CD4-positive, CD25-positive, alpha-beta regulatory T cell (primary cell): ENCODE measurements around the gene GDPD4. TPM values are rescaled to one million over a fixed set of nuclear protein-coding genes. Genes with fewer than 3 reads are reported as not detected.

Experiments
- ATAC-seq, 2 donors: fragments of 150-1000 bp; cut with Tn5 transposase; one replicate each; pipeline ENCODE4 v1.10.0; 2021; ENCODE audit warnings: low read depth in 2 of 2, moderate number of reproducible peaks in 2 of 2, moderate library complexity in 1 of 2
- DNase-seq, 3 donors: peaks; one replicate each; pipeline versions ENCODE4 v3.0.0 to v3.0.0-alpha.2; 2012 to 2022; ENCODE audit warnings: mixed read lengths in 1 of 3
- H3K27ac ChIP-seq: one replicate; pipeline ENCODE4 v1.7.0; 2013; ENCODE audit warnings: mild to moderate bottlenecking, low read length; ENCODE audit not compliant: insufficient read depth, poor library complexity, severe bottlenecking
- H3K27me3 ChIP-seq: one replicate; pipeline ENCODE4 v1.7.0; 2013; ENCODE audit warnings: low read length; ENCODE audit not compliant: control insufficient read depth, insufficient read depth
- H3K36me3 ChIP-seq: one replicate; pipeline ENCODE4 v1.7.0; 2013; ENCODE audit warnings: mild to moderate bottlenecking, low read length, moderate library complexity; ENCODE audit not compliant: control insufficient read depth, insufficient read depth
- H3K4me1 ChIP-seq: 2 replicates; pipeline ENCODE4 v1.7.0; 2013; ENCODE audit warnings: mild to moderate bottlenecking, low read length; ENCODE audit not compliant: insufficient read depth, control insufficient read depth, poor library complexity, severe bottlenecking
- H3K4me3 ChIP-seq: one replicate; pipeline ENCODE4 v1.7.0; 2013; ENCODE audit warnings: low read depth, mild to moderate bottlenecking, low read length, moderate library complexity
- H3K9me3 ChIP-seq, 2 experiments: 1 replicate in 1 of 2; 2 replicates in 1 of 2; pipeline ENCODE4 v1.7.0; 2013; ENCODE audit warnings: low read length in 2 of 2, mild to moderate bottlenecking in 1 of 2, moderate library complexity in 1 of 2; ENCODE audit not compliant: control insufficient read depth in 2 of 2
- H3K27ac Mint-ChIP-seq, 3 donors: one replicate each; pipeline ENCODE4 v1.8.0; 2020 to 2022; ENCODE audit warnings: mild to moderate bottlenecking in 3 of 3, mixed read lengths in 3 of 3, moderate library complexity in 2 of 3
- H3K27me3 Mint-ChIP-seq: one replicate; pipeline ENCODE4 v1.8.0; 2022; ENCODE audit warnings: mild to moderate bottlenecking, mixed read lengths
- H3K36me3 Mint-ChIP-seq: one replicate; pipeline ENCODE4 v1.8.0; 2020; ENCODE audit warnings: mixed read lengths
- H3K4me1 Mint-ChIP-seq, 4 donors: one replicate each; pipeline ENCODE4 v1.8.0; 2020 to 2022; ENCODE audit warnings: mixed read lengths in 4 of 4, mild to moderate bottlenecking in 1 of 4
- H3K4me3 Mint-ChIP-seq, 4 donors: one replicate each; pipeline ENCODE4 v1.8.0; 2020 to 2022; ENCODE audit warnings: mild to moderate bottlenecking in 4 of 4, mixed read lengths in 4 of 4, moderate library complexity in 3 of 4
- H3K9me3 Mint-ChIP-seq, 7 donors: one replicate each; pipeline ENCODE4 v1.8.0; 2020 to 2022; ENCODE audit warnings: mixed read lengths in 7 of 7, mild to moderate bottlenecking in 3 of 7, moderate library complexity in 2 of 7
- polyA plus RNA-seq, 4 donors: library from polyadenylated mRNA; unstranded; fragments of 300-500 nt; fragmentation: Illumina TruSeq; gene quantifications; one replicate each; pipeline ENCODE4 v1.2.3, GENCODE V29; 2021
- total RNA-seq: library from RNA; stranded (reverse); gene quantifications from one replicate; pipeline ENCODE4 v1.2.3, GENCODE V29; 2022

The GDPD4 gene
- total and polyA plus RNA-seq, 5 donors from 2014 or later = not detected

GRCh38 chr11:77276271-77276670 lies 25.2 kb downstream of the GDPD4 start:
- H3K4me3 ChIP-seq = no peak overlapping the region
- H3K27ac ChIP-seq = no peak overlapping the region
- no peak for ATAC-seq
- H3K27ac Mint-ChIP-seq = no peak overlapping the region
- DNase-seq = no peak
- H3K4me1 Mint-ChIP-seq = no peaks in the 10 kb centered on the region
- peaks cover 30% of the 10 kb centered on the region for H3K27me3 Mint-ChIP-seq
- no peaks in the 10 kb centered on the region for H3K36me3 ChIP-seq
- no peaks in the 10 kb centered on the region for H3K9me3 Mint-ChIP-seq
- no peaks in the 10 kb centered on the region for H3K9me3 ChIP-seq
- no peaks in the 10 kb centered on the region for H3K36me3 Mint-ChIP-seq
- H3K4me3 Mint-ChIP-seq = no peak overlapping the region
- no peaks in the 10 kb centered on the region for H3K4me1 ChIP-seq
- peaks cover 9% of the 10 kb centered on the region for H3K27me3 ChIP-seq

GRCh38 chr11:77270921-77271320 lies 30.6 kb downstream of the GDPD4 start:
- Mint-ChIP-seq H3K36me3 (no peaks in the 10 kb centered on the region), H3K27me3 (peaks cover 24% of the 10 kb centered on the region), H3K27ac (no peak overlapping the region), H3K4me3 (no peak overlapping the region), H3K4me1 (no peaks in the 10 kb centered on the region), H3K9me3 (no peaks in the 10 kb centered on the region)
- ATAC-seq (no peak), DNase-seq (no peak)
- H3K36me3 ChIP-seq = no peaks in the 10 kb centered on the region
- H3K9me3 ChIP-seq = no peaks in the 10 kb centered on the region
- H3K27me3 ChIP-seq = peaks cover 4% of the 10 kb centered on the region
- no peak overlapping the region for H3K27ac ChIP-seq
- H3K4me1 ChIP-seq = no peaks in the 10 kb centered on the region
- H3K4me3 ChIP-seq = no peak overlapping the region

DNA sequence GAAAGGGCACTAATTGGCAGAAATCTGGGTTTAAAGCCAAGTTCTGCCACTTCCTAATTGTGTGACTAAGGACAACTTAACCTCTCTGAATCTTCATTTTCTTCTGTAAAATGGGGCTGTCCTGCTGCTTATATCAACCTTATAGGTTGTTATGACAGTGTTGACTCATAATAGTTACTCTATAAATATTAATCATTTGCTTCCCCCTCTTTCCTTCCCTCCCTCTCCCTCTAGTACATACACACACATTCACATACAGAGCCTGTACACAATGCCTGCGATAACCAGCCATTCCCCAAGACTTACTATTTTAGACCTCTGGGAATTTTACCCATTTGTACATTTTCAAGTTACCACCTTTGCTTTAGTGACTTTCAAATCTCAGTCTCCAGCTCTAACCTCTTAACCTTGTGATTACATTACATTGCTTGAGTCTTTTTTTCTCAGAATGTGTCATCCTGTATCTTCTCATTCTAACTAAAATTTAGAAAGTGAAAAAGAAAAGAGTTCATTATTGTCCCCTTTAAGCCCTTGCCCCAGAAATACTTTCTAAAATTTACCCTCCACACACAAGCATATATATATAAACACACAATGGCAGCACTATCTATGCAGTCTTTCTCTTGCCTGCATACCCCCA lies 31.9 kb downstream of the GDPD4 start:
- H3K27me3 ChIP-seq = peaks cover 4% of the 10 kb centered on the region
- Mint-ChIP-seq H3K27ac (no peak overlapping the region), H3K4me1 (no peaks in the 10 kb centered on the region), H3K27me3 (peaks cover 21% of the 10 kb centered on the region), H3K4me3 (no peak overlapping the region), H3K9me3 (peaks cover 0 to 2% (median 0%) of the 10 kb centered on the region in 7 donors), H3K36me3 (no peaks in the 10 kb centered on the region)
- DNase-seq (no peak), ATAC-seq (no peak)
- H3K36me3 ChIP-seq = no peaks in the 10 kb centered on the region
- no peaks in the 10 kb centered on the region for H3K9me3 ChIP-seq
- H3K27ac ChIP-seq = no peak overlapping the region
- no peaks in the 10 kb centered on the region for H3K4me1 ChIP-seq
- H3K4me3 ChIP-seq = no peak overlapping the region

- no peak overlapping the region for H3K4me3 ChIP-seq
Measured at GRCh38 chr11:77267962-77268361, 33.5 kb downstream of the GDPD4 start.

DNA sequence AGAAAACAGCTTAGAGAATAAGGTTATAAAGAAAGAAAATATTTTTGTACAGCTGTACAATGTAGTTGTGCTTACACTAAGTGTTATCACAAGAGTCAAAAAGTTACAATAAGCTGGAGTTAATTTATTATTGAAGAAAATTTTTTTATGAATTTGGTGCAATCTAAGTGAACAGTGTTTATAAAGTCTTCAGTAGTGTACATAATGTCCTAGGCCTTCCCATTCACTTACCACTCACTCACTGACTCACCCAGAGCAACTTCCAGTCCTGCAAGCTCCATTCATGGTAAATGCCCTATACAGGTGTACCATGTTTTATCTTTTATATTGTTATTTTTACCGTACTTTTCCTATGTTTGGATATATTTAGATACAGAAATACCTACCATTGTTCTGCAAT lies 34.7 kb downstream of the GDPD4 start:
- peaks cover 10 to 14% of the 10 kb centered on the region in 2 experiments for H3K9me3 ChIP-seq
- Mint-ChIP-seq H3K27ac (no peak overlapping the region), H3K9me3 (peaks cover 0 to 18% (median 3%) of the 10 kb centered on the region in 7 donors), H3K36me3 (no peaks in the 10 kb centered on the region), H3K4me3 (no peak overlapping the region), H3K4me1 (no peaks in the 10 kb centered on the region), H3K27me3 (peaks cover 11% of the 10 kb centered on the region)
- H3K27me3 ChIP-seq = peaks cover 5% of the 10 kb centered on the region
- no peak overlapping the region for H3K27ac ChIP-seq
- H3K36me3 ChIP-seq = no peaks in the 10 kb centered on the region
- no peak overlapping the region for H3K4me3 ChIP-seq
- ATAC-seq (no peak), DNase-seq (no peak)
- no peaks in the 10 kb centered on the region for H3K4me1 ChIP-seq

More at GRCh38 chr11:77267962-77268361, 33.5 kb downstream of the GDPD4 start:
- DNase-seq = no peak
- Histone ChIP-seq H3K9me3 (peaks cover 0 to 7% of the 10 kb centered on the region in 2 experiments), H3K36me3 (no peaks in the 10 kb centered on the region), H3K4me1 (no peaks in the 10 kb centered on the region), H3K27me3 (peaks cover 5% of the 10 kb centered on the region), H3K27ac (no peak overlapping the region)
- ATAC-seq = no peak
- H3K27me3 Mint-ChIP-seq = peaks cover 21% of the 10 kb centered on the region
- H3K4me3 Mint-ChIP-seq = no peak overlapping the region
- no peaks in the 10 kb centered on the region for H3K4me1 Mint-ChIP-seq
- H3K9me3 Mint-ChIP-seq = peaks cover 0 to 9% (median 1%) of the 10 kb centered on the region in 7 donors
- no peaks in the 10 kb centered on the region for H3K36me3 Mint-ChIP-seq
- H3K27ac Mint-ChIP-seq = no peak overlapping the region

GRCh38 chr11:77262803-77263202 lies 38.7 kb downstream of the GDPD4 start:
- no peak overlapping the region for H3K4me3 Mint-ChIP-seq
- H3K36me3 Mint-ChIP-seq = no peaks in the 10 kb centered on the region
- no peak overlapping the region for H3K4me3 ChIP-seq
- H3K27me3 ChIP-seq = peaks cover 12% of the 10 kb centered on the region
- H3K27me3 Mint-ChIP-seq = peaks cover 11% of the 10 kb centered on the region
- H3K27ac ChIP-seq = no peak overlapping the region
- H3K36me3 ChIP-seq = no peaks in the 10 kb centered on the region
- DNase-seq (no peak), ATAC-seq (no peak)
- H3K27ac Mint-ChIP-seq = no peak overlapping the region
- no peaks in the 10 kb centered on the region for H3K4me1 ChIP-seq
- H3K9me3 Mint-ChIP-seq = peaks cover 0 to 21% (median 10%) of the 10 kb centered on the region in 7 donors
- no peaks in the 10 kb centered on the region for H3K4me1 Mint-ChIP-seq
- peaks cover 12 to 18% of the 10 kb centered on the region in 2 experiments for H3K9me3 ChIP-seq

DNA sequence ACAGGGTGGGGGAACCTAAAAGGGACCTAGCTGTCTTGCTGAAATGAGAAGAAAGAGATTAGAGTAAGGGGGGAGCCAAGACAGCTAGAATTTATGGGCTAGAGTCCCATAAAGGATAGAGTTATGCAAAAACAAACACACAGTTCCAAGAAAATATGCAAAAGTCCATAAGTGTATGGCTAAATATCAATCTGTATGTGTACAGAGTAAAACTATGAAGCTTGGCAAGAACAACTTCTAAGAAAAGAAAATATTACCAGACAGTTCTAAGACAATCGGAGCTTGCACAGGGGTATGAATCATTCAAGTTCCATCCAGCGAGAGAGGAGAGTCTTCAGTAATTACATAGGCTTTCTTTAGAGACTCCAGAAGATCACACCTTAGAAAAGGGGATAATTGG lies 41.8 kb downstream of the GDPD4 start:
- H3K36me3 Mint-ChIP-seq = no peaks in the 10 kb centered on the region
- H3K4me1 Mint-ChIP-seq = no peaks in the 10 kb centered on the region
- Histone ChIP-seq H3K36me3 (no peaks in the 10 kb centered on the region), H3K4me1 (no peaks in the 10 kb centered on the region), H3K9me3 (peaks cover 12 to 18% of the 10 kb centered on the region in 2 experiments), H3K27ac (no peak overlapping the region), H3K4me3 (no peak overlapping the region), H3K27me3 (peaks cover 13% of the 10 kb centered on the region)
- peaks cover 21% of the 10 kb centered on the region for H3K27me3 Mint-ChIP-seq
- H3K27ac Mint-ChIP-seq = no peak overlapping the region
- ATAC-seq (no peak), DNase-seq (no peak)
- peaks cover 0 to 21% (median 9%) of the 10 kb centered on the region in 7 donors for H3K9me3 Mint-ChIP-seq
- H3K4me3 Mint-ChIP-seq = no peak overlapping the region

DNA sequence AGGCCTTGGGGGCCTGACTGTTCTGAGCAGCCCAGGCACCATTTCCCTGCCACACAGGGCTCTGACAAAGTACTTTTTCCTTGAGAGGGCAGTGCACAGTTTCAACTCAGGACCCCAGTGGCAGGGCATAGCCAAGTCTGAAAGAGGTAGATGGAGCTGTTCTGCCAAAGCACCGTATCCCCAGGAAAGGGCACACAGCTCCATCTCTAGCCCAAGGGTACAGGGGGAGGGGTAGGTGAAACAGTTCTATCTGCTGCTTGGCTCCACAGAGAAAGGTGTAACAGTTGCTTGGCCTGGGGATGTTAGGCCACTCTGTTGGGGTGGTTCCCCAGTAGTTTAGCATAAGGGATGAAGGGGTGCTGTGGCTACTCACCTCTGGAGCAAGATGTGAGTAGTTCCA lies 47.8 kb downstream of the GDPD4 start:
- Histone ChIP-seq H3K4me1 (no peaks in the 10 kb centered on the region), H3K36me3 (no peaks in the 10 kb centered on the region), H3K9me3 (peaks cover 0 to 3% of the 10 kb centered on the region in 2 experiments), H3K4me3 (no peak overlapping the region), H3K27me3 (peaks cover 11% of the 10 kb centered on the region), H3K27ac (no peak overlapping the region)
- H3K9me3 Mint-ChIP-seq = peaks cover 0 to 17% (median 6%) of the 10 kb centered on the region in 7 donors
- H3K4me1 Mint-ChIP-seq = no peaks in the 10 kb centered on the region
- H3K4me3 Mint-ChIP-seq = no peak overlapping the region
- no peak for ATAC-seq
- no peaks in the 10 kb centered on the region for H3K36me3 Mint-ChIP-seq
- peaks cover 23% of the 10 kb centered on the region for H3K27me3 Mint-ChIP-seq
- H3K27ac Mint-ChIP-seq = no peak overlapping the region
- DNase-seq = no peak
